ENCODE measurements around the gene ETS1. TPM values are rescaled to one million over a fixed set of nuclear protein-coding genes. Genes with fewer than 3 reads are reported as not detected.

Gene ETS1
- total RNA-seq, 2 donors from 2014 or later = 61.0 to 62.5 TPM

GRCh38 chr11:128411150-128411549 is 176.2 kb downstream of the ETS1 start:
- intact Hi-C loops (cut with DNase I) = no loop called here
- DNase-seq (ENCODE audit: low spot score) = no peak

GRCh38 chr11:128409476-128409875 is 177.9 kb downstream of the ETS1 start:
- intact Hi-C loops (cut with DNase I) = loop anchor here in 1 of 2 donors (10.0 kb wide), 1 partner anchor 875 kb away; no protein-coding TSS in a partner anchor
- no peak for DNase-seq (ENCODE audit: low spot score)

Small RNA genes within 50 kb of the gene (microRNA-seq; reads per million reads assigned to microRNA genes)
- 0 to 0.26 reads per million in 2 donors for gene MIR6090 (ENCODE audit: borderline microRNAs expressed in 2 of 2)

Other genes starting within 250 kb of the ETS1 start
- gene FLI1, start 106.5 kb upstream of the ETS1 start, total RNA-seq = 10 to 100 TPM; 25.3 to 29.7 TPM